ENCODE results near the gene HOXA10.

HOXA10 gene

DNA sequence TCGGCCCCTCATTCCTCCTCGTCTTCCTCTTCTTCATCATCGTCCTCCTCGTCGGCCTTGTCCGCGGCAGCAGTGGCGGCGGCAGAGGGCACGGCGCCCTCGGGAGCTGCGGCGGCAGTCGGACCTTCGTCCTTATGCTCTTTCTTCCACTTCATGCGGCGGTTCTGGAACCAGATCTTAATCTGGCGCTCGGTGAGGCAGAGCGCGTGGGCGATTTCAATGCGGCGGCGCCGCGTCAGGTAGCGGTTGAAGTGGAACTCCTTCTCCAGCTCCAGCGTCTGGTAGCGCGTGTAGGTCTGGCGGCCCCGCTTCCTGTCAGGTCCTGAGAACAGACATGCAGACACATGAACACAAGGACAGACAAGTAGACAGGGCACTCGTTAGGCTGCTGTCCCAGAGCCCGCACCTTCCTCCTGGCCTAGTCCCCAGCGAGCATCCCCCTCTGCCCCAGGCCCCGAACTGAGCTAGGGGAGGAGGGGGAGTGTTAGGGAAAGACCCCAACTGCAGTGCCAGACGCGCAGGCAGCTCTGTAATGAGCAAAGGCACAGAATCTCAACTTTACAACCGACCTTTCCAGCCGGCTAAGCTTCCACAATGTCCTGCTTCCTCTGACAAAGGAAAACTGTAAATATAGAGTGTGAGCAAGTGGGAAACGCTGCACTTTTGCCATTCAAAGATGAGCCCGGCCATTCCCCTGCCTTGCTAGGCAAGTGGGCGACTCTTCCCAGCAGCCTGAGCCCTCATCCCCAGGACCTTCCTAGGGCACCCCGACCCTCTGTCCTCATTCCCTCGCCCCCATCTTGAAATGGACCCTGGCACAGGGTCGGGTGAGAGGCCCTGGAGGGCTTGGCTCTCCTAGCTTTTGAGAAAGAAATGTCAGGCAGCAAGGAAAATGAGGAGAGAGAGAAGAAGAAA is 19.0 kb downstream of the HOXA10 start:
- peak; percentile 51 for DNase-seq

DNA sequence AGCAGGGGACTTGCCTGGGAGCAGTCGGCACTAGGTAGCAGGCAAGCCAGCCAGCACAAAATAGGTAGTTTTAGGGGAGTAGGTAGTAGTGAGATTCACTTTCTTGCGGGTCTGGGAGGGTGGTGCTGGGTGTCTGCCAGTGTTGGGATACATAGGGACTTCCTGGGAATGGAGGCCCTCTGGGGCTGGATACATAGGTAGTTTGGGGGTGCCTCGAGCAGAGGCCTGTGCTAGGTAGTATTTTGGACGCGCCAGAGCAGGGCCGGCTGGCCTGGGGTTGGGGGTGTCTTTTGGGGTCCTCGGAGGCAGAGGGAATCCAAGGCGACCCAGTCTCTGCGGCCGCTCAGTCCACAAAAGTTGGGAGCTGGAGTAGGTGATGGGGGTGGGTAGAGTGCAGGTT is 19.8 kb downstream of the HOXA10 start:
- DNase-seq = peak; percentile 29

DNA sequence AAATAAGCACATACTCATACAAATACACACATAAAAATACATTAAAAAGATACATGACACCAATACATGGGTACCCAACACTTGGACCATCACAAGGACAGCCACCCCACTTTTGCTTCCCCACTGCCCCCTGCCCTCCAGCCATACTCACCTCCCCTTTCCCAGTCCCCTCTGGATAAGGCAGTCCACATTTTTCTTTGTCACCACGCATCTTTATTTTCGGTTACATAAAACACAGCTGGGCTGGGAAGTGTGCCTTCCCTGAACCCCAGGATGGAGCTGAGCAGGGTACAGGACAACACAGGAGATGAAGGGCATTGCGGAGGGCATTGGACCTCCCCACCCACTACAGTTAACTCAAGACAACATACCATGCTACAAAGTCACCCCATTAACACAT is 20.6 kb downstream of the HOXA10 start:
- DNase-seq = peak; percentile 25

DNA sequence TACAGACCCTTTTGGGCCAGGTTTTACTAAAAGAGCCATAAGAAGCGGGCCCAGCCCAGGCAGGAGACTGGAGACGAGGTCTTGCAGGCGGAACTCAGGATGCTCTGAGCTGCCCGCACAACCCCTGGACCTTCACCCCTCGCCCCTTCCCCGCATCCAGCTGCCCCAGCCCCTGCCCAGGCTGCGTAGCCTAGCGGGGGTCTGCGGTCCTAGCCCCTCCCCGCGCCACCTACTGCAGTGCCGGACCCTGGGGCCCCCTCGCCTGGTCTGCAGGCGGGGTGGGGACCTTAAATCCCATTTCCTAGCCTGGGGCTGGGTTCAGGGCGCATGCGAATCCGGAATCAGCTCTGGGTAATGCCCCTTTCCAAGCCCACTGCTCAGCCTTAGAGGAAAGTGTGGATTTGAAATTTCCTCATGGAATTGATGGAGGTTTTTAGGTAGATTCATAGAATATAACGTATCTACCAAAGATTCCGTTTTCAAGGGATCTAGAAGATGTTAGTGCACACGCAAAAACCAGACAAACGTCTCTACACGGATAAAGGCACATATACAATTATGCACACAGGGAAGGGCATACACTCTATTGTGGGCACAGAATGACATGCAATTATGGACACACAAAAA is 21.2 kb downstream of the HOXA10 start:
- no peak for DNase-seq

DNA sequence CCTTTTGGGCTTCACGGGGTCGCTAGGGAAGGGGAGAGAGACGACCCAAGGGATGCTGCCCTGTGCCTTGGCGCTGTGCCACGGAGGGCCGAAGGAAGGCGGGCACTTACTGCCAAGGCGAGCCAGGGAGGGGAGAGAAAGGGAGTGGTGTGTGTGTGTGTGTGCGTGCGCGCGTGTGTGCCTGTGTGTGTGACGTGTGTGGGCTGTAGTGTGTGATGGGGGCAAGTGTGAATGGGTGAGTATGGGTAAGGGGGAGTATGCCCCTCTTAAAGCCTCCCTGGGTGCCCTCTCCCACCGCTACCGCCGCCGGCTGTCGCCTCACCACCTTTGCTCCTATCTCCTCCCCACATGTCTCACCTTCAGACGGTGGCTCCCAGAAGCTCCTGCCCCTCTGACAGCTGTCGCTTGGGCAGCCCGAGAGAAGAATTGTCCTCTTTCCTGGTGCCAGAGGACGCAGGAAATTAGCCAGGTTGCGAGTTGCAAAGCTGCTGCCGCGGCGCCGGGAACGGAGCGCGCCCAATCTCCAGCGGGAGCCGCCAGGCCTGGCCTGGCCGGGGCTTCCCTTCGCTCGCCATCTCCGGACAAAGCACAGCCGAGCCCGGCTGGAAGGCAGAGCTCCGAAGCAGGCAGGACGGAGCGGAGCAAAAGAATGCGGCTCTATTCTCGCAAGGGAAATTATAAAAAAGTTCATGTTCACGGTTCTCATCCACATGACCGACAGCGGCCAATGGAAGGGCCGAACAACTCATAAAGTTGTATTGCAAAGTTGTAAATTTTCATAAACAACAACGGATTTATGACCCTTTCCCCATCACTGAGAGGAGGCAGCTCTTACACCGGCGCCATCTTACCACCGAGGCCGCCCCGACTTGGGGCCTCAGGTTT is 21.9 kb downstream of the HOXA10 start, which contains the start of gene HOXA3:
TSS of gene HOXA3 (minus strand) at position 653 of the 885 bp plus-strand sequence. CDS start 41,943 bp downstream, outside the sequence.
- peak; percentile 85 for DNase-seq

DNA sequence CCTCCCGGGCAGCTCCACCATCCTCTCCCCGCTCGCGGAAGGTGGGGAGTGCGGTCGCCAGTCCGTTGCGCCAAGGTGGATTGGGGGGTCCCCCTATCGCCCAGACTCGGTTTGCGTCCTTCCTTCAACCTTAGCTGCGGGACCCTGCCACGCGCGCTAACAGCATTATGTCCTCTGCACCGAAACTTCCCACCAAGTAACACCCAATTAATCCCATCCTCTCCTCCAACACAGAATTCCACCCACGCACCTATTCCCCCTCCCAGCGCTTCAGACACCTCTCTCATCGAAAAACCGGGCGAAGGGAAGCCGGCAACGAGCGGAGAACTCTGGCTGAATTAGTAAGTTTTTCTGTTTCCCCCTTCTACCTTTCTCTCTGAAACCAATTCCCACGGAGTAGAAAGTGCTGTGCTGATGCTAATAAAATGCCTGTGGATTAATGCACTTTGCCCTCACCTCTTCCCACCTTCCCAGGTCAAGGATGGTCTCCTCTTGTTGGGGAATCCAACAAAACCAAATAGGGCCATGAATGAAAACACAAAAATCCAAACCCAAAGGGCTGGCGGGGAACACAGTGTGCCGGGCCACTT is 22.7 kb downstream of the HOXA10 start:
- no peak for DNase-seq

DNA sequence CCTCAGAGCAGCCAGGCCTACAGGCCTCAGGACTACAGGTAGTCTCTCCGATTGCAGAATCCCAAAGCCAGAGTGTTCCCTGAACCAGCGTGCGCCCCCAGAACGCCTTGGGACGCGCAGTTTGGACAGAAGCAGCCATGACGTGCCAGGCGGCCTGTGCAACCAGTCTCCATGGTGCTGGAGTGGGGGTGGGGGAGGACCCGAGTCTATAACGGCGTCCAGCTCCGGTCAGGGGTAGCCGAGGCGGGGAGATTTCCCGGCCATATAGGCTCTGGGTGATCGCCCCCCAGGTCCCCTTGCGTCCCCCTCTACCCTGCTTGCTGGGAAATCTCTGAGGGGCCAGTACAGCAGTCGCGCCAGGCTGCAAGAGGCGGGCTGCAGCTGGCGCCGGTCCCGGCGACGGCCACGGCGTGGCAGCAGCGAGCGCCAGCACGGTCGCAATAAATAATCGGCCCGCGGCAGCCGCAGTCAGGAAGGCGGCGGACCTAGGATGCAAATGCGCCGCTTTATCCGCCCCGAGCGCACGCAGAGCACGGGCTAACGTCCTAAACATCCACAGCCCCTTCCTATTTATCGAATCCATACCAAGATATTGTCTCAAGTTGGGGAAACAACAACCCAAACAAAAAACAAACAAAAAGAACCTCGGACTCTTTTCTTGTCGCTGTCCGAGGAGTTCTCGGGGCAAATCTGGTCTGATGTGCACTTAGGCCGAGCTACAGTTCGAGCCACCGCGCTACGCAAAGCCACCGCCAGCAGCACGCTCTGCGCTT is 23.4 kb downstream of the HOXA10 start:
- peak; percentile 89 for DNase-seq

DNA sequence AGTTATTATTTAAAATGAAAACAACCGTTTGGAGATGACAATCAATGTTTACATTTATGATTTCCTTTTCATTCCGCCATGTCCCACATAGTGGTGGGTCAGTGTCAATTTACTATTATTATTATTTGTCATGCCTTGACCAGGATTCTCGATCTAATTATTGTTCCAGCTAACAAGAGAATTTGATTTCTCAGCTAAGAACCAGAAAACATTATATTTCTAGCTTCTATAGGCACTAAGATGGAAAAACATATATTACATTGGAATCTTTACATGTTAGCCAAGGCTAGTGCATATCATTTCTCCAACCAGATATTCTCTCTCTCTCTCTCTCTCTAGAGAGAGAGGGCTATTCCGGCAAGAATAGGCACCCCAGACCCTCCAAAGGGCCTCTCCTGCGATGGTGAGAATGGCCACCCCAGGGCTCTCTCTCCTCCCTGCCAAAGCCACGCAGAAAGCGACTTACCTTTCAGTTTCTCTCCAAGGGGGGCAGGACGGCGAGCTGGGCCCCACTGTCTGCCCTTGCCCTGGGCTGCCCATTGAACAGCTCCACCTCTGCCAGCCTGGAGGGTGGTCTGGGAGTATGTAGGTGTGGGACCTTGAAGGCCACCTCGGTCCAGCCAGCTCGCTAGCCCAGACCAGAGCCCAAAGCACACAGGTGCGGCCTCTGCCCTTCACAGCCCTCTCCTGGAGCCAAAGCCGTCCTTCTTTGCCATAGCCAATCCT is 24.1 kb downstream of the HOXA10 start:
- DNase-seq = no peak

DNA sequence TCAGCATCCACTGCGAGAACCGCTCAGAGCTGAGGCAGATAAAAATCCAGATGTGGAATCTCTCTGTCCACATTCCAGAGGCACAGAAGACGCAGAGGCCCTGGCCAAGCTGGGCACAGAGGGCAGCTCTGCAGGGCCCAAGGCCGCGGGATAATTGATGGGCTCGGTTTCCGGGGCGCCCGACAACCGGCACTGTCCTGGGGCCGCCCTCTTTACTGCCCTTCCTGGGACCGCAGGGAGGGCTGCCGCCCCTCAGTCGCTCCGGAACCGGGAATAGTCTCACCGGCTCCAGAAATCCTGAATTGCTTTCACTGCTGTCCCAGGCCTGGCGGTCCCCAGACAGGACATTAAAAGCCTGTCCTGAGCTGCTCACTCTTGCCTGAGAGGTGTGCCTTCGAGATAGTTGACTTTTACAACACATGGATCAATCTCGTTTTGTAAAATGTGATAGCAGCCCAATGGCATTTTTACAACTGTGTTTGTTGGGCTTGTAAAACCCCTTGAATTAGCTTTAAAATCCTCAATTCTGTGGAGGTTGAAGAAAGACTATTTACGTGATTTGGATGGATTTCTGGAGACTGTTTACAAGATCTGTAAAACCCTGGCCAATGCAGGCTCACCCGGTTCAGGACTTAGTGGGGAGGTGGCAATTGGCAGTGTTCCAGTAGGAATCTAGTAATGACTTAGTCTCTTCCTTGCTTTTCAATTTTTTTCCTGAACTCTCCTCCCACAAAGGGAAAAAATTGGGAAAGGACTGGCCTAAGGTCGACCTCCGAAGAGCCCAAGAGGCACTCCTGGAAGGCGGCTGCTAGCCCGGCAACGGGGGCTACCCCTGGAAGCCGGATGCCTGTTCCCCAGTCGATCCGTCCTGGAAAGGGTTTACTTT is 25.1 kb downstream of the HOXA10 start:
- DNase-seq = peak; percentile 59

DNA sequence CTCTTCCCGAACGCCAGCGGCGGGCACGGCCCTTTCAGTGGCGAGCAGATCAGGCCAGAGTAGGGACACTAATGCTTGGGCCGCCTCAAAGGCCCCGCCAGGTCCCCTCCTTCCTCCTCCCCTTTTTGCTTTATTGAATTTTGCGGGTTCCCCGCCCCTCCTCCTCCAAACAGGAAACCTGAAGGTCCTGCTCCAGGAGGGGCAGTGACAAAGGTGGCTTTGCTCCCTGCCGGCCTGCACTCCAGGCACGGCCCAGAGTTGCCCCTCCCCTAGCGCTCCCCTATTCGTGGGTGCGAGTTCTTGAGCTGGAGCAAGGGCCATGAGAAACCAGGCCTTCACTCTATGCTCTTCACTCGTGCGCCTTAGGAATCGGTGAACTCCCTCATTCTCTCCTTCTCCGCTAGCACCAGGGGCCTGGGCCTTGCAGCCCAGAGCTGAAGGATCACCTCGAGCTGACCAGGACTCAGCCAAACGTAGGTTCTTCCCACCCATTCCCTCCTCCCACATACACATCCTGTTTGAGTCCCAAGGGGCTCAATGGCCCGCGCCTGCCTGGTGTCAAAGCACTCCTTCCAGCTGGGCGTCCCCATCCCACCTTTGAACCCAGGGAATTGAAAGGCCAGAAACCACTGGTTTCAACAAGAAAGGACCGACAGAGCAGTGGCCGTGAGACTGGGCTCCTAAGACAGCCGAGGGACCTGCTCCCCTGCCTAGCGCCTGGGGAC is 25.9 kb downstream of the HOXA10 start:
- no peak for DNase-seq

DNA sequence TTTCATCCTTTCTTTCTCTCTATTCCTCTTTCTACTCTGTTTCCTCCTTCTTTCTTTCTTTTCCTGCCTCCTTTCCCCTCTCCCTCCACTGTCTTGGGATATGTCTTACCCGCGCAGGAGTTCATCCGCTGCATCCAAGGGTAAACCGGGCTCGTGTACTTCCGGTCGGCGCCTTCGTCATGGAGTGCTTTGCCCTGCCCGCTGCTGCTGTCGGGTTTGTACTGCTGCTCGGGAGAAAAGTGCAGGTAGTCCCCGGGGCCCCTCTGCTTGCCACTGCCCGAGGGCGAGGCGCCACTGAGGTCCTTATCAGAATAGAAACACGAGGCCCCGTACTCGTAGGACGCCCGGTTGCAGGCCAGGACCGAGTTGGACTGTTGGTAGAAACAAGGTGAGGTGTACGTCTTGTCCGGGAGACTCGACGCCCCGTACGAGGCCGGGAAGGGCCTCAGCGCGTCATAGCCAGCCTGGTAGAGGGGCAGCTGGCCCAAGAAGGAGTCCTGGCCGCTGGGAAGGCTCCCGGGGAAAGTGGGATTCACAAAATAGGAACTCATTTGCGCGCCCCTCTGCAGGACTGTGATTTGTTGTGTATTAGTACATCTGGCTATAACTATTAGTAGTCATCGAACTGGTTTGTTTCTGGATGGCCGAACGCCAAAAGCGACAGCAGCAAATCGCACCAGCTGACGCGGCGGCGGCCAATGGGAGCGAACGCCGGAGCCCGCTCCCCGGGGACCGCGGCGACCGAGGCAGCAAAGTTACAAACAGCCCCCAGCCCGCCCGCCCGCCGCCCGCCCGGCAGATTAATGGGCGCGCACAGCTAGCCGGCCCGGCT is 26.7 kb downstream of the HOXA10 start, which contains the start of gene HOXA6:
TSS of gene HOXA6 (minus strand) at position 576 of the 832 bp plus-strand sequence. CDS start at position 551, 25 bp downstream.
- DNase-seq = peak; percentile 76

DNA sequence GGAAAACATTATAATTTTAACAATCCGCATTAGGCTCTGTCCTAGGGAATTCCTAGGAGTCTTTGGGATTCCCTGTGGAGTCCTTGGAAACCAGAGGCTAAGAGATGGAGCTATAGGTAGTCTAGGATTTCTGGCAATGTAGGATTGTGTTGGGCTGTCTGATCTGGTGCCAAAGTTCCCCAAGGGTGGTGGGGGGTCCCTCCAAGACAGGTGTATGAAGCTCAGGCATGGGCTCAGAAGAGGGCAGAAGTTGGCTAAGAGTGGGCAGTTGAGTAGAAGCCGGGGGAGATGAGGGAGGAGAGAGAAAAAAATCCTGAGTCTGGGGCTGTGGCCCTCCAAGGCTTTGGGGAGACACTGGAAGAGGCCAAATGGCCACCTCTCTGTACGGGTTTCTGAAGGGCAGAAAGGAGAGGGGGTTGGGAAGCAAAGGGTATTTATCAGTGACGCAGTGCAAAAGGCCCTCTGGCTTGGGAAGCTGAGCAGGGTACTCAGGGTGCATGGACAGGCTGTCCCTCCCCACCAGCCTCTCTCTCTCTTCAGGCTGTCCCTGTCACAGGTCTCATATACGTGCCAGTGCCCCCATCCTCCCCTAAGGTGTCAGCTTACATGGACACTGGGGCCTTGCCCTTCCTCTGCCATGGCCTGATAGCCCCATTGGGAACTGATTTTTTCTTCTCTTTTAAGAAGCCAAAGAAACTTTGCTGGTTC is 27.5 kb downstream of the HOXA10 start:
- peak; percentile 30 for DNase-seq

DNA sequence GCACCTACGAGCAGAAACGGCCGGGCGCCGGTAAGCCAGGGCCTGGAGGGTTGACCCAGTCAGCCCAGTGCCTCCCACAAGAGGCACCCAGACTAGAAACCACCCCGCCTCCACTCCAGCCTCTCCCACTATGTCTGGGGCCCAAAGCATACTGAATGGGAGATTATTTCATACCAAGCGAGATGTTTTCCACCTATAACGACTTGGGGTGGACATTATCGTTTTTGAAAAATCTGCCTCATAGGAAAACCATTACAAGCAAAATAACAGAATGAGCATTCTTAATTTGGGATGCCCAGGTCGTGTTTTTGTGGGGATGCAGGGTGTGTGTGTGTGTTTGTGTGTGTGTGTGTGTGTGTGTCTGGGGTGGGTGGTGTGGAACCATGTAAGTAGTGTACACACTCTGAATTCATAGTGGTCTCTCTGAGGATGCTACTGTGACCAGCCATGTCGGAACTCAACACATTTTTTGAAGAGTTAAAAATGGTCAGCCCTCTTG is 28.2 kb downstream of the HOXA10 start:
- peak; percentile 40 for DNase-seq

DNA sequence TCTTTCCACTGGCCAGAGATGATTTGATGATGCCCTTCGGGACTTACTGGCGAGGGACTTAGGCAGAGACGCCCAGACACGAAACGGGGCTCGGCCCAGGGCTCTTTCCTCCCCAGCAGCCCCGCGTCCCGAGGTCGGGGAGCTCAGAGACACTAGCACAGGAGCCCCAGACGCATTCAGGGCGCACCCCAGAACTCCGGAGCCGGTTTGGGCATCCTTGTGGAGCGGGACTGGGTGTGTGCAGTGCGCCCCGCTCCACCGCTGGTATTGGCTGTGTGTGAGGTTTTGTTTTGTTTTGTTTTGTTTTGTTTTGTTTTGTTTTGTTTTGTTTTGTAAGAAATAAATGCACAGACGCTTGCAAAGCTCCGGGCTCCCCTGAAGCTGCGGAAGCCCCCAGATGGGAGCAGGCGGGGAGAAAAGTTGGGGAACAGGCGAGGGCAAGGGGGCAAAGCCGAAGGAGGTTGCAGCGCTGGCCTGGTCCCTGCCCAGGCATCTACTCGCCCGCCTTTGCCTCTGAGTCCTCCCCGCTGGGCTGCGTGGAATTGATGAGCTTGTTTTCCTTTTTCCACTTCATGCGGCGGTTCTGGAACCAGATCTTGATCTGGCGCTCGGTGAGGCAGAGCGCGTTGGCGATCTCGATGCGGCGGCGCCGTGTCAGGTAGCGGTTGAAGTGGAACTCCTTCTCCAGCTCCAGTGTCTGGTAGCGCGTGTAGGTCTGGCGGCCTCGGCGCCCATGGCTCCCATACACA is 28.8 kb downstream of the HOXA10 start:
- DNase-seq = no peak

DNA sequence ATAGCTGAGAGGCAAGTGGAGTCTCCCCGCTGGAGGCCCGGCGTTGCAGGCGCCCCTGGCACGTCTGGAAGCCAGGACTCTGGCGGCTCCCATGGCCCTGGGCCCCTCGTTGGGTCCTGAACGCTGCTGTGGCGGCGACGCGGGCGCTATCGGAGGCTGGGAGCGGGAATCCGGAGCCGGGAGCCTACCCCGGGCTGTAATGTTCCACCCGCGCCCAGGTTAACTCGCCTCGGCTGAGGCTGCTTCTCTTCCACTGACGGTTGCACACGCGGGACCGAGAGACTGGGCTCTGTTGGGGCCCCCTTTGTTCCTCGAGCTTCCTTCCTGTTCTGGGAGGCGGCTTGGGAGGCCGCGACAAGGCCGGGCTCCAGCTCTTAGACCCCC is 29.3 kb downstream of the HOXA10 start:
- peak; percentile 51 for DNase-seq

DNA sequence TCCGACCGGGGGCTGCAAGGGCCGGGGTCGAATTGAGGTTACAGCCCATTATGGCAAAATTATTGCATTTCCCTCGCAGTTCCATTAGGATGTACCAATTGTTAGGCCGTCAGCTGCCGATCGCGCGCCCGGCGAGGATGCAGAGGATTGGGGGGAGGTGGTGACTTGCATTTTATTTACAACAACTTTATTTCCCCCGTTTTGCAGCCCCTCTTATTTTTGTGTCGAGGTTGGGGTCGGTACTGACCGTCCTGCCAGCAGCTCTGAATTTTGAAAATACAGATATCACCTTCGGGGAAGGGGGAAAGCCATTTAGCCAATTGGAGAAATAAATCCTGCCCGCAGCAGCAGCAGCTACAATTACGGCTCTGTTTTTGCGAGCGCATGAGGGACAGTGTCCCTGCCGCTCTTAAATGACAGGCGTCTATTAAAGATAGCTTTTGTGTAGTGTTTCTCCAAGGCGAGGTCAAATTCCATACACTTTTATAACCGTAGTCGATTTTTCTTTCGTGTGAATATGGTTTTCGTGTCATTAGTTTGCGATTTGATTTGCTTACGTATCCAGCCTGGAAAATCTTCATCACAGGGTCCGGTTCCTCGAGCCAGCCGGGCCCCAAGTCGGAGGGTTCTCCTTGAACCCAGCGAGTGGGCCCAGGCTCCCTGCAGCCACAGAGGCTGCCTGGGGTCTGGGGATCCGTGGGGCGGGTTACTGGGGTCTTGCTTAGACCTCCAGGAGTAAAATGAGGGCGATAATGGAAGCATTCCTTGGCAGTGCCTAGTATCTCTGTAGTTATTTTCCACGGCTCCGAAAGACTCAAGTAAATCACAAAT is 30.0 kb downstream of the HOXA10 start:
- peak; percentile 45 for DNase-seq
